Endothelial cell (in vitro differentiated cells): ENCODE results near the gene TUSC2. TPM values are rescaled to one million over a fixed set of nuclear protein-coding genes. Genes with fewer than 3 reads are reported as not detected.

Source experiments
- DNase-seq: peaks from one replicate; pipeline ENCODE4 v3.0.0; 2021; ENCODE audit warnings: low spot score
- H3K27ac Mint-ChIP-seq: one replicate; pipeline ENCODE4 v1.8.0; 2021; ENCODE audit warnings: mixed read lengths, inconsistent platforms; ENCODE audit not compliant: unreplicated experiment
- H3K27me3 Mint-ChIP-seq: one replicate; pipeline ENCODE4 v1.8.0; 2021; ENCODE audit warnings: mild to moderate bottlenecking, moderate library complexity, mixed read lengths, inconsistent platforms; ENCODE audit not compliant: unreplicated experiment
- H3K36me3 Mint-ChIP-seq: one replicate; pipeline ENCODE4 v1.8.0; 2021; ENCODE audit warnings: mild to moderate bottlenecking, low read depth, mixed read lengths, inconsistent platforms; ENCODE audit not compliant: unreplicated experiment
- H3K4me1 Mint-ChIP-seq: one replicate; pipeline ENCODE4 v1.8.0; 2021; ENCODE audit warnings: mild to moderate bottlenecking, mixed read lengths, inconsistent platforms; ENCODE audit not compliant: unreplicated experiment
- H3K4me3 Mint-ChIP-seq: one replicate; pipeline ENCODE4 v1.8.0; 2021; ENCODE audit warnings: mild to moderate bottlenecking, mixed read lengths, inconsistent platforms; ENCODE audit not compliant: unreplicated experiment
- H3K9me3 Mint-ChIP-seq: one replicate; pipeline ENCODE4 v1.8.0; 2021; ENCODE audit warnings: mixed read lengths, inconsistent platforms; ENCODE audit not compliant: unreplicated experiment
- CTCF ChIP-seq: fragments of 200-600 bp; sonication (generic); IDR thresholded peaks from one replicate; pipeline ENCODE4 v1.5.0; 2021; ENCODE audit warnings: antibody characterized with exemption; ENCODE audit not compliant: unreplicated experiment
- total RNA-seq: library from RNA; stranded (reverse); fragmentation: NEBNext Ultra II Directional; extraction: Animal tissue kit (Norgen Biotek cat#: 25700); gene quantifications from one replicate; pipeline ENCODE4 v1.2.1, GENCODE V29; 2021; ENCODE audit not compliant: unreplicated experiment

Gene TUSC2
- total RNA-seq, 1 donor from 2014 or later = 36.4 TPM

DNA sequence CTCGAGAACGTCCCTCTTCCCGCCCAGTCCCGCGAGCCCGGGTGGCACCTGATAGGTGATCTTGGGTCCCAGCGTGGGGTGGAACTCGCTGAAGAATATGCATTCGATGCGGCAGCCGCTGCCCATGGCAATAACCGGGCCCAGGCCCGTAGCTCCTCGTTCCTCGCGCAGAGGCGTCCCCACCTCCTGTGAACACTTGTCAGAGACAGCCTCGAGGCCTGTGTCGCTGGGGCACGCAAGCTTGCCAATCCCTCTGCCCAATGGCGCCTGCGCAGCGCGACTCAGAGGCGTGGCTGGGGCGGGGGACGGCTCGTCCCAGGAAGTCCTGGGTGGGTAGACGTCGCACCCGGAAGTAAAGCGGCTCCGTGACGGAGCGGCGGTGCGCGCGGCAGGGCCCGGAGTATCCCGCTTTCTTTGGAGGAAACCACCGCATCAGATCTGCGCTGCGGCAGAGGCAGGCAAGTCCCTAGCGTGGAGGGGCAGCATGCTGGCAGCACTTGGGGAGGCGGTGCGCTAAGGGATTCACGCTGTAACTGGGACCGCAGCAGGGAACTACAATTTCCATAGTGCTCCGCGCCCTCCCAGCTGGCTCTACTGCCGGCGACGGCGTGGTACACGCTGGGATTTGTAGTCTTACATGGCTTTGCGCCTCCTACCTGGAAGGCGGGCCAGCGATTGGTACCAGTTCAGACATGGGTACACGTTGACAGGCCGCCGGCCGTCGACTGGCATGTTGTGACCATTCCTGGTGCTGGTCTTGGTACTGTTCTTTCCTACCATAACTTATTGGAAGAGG, 22.7 kb upstream of the TUSC2 start, which contains the start of the genes CYB561D2 and NPRL2:
Gene CYB561D2 (plus strand): TSS at position 336 of the 796 bp plus-strand sequence. CDS start 572 bp downstream, outside the sequence.
Gene NPRL2 (minus strand): TSS at position 249 of the 796 bp plus-strand sequence. CDS start 123 bp downstream, at position 126.
- H3K36me3 Mint-ChIP-seq = peaks cover 10% of the 10 kb centered on the region
- TF ChIP-seq CTCF = no peak
- DNase-seq = peak; percentile 79
- H3K4me3 Mint-ChIP-seq = peak within 1 kb of the TSS; percentile 91
- H3K4me1 Mint-ChIP-seq = peaks cover 16% of the 10 kb centered on the region
- no peaks in the 10 kb centered on the region for H3K9me3 Mint-ChIP-seq
- peak within 1 kb of the TSS; percentile 68 for H3K27ac Mint-ChIP-seq
- peaks cover 8% of the 10 kb centered on the region for H3K27me3 Mint-ChIP-seq

GRCh38 chr3:50350213-50350526, 22.1 kb upstream of the TUSC2 start:
- peaks cover 10% of the 10 kb centered on the region for H3K36me3 Mint-ChIP-seq
- no peaks in the 10 kb centered on the region for H3K9me3 Mint-ChIP-seq
- TF ChIP-seq CTCF = no peak
- peak overlapping the region; percentile 91 for H3K4me3 Mint-ChIP-seq
- peak overlapping the region; percentile 68 for H3K27ac Mint-ChIP-seq
- no peak for DNase-seq
- H3K27me3 Mint-ChIP-seq = peaks cover 8% of the 10 kb centered on the region
- peaks cover 16% of the 10 kb centered on the region for H3K4me1 Mint-ChIP-seq

DNA sequence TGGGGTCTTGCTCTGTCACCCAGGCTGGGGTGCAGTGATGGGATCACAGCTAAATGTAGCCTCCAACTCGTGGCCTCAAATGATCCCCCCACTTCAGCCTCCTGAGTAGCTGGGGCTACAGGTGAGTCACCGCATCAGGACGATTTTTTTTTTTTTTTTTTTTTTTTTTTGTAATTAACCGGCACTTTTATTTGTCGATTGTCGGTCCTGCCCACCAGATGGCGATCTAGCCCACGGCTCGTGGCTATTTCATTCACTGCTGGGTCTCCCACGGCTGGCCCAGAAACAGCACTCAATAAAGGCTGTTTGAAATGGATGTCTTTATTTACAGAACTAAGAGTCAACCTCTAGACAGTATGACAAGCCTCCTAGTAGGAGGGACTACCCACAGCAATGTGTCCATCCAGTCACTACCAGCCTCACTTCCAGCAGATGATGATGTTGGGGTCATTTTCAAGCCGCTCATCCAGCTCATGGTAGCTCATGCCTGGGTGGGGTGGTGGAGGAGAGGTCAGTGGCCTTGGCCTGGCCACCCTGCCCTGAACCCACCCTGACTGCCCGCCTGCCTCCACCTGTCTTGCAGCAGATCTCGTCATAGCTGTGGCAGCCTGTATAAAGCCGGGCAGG, 19.3 kb upstream of the TUSC2 start:
- no peaks in the 10 kb centered on the region for H3K9me3 Mint-ChIP-seq
- peak; percentile 65 for TF ChIP-seq CTCF
- no peaks in the 10 kb centered on the region for H3K36me3 Mint-ChIP-seq
- H3K4me3 Mint-ChIP-seq = no peak overlapping the region
- peaks cover 12% of the 10 kb centered on the region for H3K27me3 Mint-ChIP-seq
- peaks cover 16% of the 10 kb centered on the region for H3K4me1 Mint-ChIP-seq
- H3K27ac Mint-ChIP-seq = no peak overlapping the region
- peak; percentile 68 for DNase-seq

GRCh38 chr3:50345586-50346234, 17.7 kb upstream of the TUSC2 start, which contains the start of gene ZMYND10:
Gene ZMYND10 (minus strand): TSS chr3:50345732. CDS start chr3:50345579, 153 bp downstream.
- peak within 1 kb of the TSS; percentile 73 for H3K4me3 Mint-ChIP-seq
- H3K4me1 Mint-ChIP-seq = peaks cover 10% of the 10 kb centered on the region
- no peak within 1 kb of the TSS for H3K27ac Mint-ChIP-seq
- no peak for TF ChIP-seq CTCF
- peak; percentile 59 for DNase-seq
- H3K27me3 Mint-ChIP-seq = peaks cover 18% of the 10 kb centered on the region
- H3K36me3 Mint-ChIP-seq = no peaks in the 10 kb centered on the region
- H3K9me3 Mint-ChIP-seq = no peaks in the 10 kb centered on the region
